Measurements from ENCODE around the gene LSM2.

DNA sequence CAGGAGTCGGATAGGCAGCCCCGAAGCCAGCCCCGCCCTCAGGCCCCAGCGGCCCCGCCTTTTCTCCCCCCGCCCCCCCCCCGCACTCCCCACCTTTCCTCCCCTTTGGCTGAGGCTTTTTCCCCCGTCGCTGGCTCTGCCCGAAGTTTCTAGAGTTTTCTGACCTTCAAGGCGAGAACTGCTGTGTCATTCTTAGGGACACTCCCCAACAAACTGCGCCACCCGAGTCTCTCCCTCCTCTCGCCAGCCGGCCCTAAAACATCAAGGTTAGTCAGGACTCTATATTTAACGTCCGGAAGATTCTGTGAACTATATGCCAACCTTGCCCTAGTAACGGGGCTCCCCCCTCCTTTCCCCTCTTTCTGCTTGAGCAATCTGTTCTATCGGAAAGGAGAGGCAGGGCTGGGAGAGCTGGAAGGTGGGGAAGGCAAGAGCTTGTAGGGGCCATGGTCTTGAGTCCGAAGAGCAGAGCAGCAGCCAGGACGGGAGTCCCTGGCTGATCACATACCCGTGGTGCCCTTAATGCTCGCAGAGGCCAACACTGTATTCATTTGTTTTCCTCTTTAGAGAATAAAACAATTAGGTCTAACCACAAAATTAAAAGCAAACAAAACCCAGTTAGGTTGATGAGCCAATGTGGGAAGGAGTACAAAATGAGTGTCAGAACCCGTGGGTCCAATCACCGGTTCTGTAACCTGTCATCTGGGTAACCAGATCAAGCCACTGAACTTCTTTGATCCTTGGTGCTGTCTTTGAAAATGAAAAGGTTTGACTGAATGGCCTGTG, 15.5 kb upstream of the LSM2 start:
- TF ChIP-seq, protein P1, sequence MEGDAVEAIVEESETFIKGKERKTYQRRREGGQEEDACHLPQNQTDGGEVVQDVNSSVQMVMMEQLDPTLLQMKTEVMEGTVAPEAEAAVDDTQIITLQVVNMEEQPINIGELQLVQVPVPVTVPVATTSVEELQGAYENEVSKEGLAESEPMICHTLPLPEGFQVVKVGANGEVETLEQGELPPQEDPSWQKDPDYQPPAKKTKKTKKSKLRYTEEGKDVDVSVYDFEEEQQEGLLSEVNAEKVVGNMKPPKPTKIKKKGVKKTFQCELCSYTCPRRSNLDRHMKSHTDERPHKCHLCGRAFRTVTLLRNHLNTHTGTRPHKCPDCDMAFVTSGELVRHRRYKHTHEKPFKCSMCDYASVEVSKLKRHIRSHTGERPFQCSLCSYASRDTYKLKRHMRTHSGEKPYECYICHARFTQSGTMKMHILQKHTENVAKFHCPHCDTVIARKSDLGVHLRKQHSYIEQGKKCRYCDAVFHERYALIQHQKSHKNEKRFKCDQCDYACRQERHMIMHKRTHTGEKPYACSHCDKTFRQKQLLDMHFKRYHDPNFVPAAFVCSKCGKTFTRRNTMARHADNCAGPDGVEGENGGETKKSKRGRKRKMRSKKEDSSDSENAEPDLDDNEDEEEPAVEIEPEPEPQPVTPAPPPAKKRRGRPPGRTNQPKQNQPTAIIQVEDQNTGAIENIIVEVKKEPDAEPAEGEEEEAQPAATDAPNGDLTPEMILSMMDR (conservative IDR thresholded peaks at IDR 0.05; ENCODE audit: low read length), result no peak
- no peak for TF ChIP-seq EZH2phosphoT487 (IDR thresholded peaks at IDR 0.05; ENCODE audit: borderline replicate concordance)

All from Loucy (cell line).